RWPE1 (cell line): ENCODE data around the gene MASP1.
A peak's percentile ranks its signal among the peaks of the same experiment; 100 is the strongest.

Experiments
- CTCF ChIA-PET: fragments of 350-600 bp; sonication (Branson Sonifier 250); formaldehyde crosslinking; extraction: SDS; loops from one replicate; lab custom pipeline; 2021; lab: Yijun Ruan, JAX
- POLR2A ChIA-PET: fragments of 400-600 bp; formaldehyde crosslinking; extraction: SDS; loops from one replicate; lab custom pipeline; 2020; ENCODE audit warnings: antibody characterized with exemption; ENCODE audit not compliant: low non-redundant PET; lab: Yijun Ruan, JAX
- DNase-seq: peaks from one replicate; pipeline ENCODE4 v3.0.0; 2012; ENCODE audit warnings: low spot score
- H3K27ac ChIP-seq: fragments of 450-650 bp; 2 replicates; pipeline ENCODE4 v1.5.1; 2017
- TF ChIP-seq, protein P1 (sequence below): fragments of 450-650 bp; conservative IDR thresholded peaks from 2 replicates; pipeline ENCODE4 v1.5.1; 2017; ENCODE audit warnings: low read depth, mild to moderate bottlenecking

Gene MASP1

DNA sequence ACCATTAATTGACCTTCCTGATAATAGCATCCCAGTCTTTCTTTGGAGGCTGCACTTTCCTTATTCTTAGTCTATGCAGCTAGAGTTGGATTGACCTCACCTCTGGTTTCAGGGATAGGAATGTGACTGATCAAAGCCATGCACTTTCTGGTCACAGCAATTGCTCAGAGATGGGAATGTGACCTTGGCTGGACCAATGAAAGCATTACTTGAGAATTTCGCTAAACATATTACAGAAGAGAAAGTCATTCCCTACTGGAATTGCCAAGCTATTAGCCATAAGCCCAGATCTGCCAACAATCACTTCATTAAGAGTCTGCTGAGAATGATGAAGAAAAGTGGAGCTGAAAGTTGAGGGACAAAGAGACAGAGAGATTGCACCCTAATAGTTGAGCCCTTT, 61.5 kb downstream of the MASP1 start:
- CTCF ChIA-PET, result no interaction called here
- POLR2A ChIA-PET, result no interaction called here
- TF ChIP-seq, protein P1, sequence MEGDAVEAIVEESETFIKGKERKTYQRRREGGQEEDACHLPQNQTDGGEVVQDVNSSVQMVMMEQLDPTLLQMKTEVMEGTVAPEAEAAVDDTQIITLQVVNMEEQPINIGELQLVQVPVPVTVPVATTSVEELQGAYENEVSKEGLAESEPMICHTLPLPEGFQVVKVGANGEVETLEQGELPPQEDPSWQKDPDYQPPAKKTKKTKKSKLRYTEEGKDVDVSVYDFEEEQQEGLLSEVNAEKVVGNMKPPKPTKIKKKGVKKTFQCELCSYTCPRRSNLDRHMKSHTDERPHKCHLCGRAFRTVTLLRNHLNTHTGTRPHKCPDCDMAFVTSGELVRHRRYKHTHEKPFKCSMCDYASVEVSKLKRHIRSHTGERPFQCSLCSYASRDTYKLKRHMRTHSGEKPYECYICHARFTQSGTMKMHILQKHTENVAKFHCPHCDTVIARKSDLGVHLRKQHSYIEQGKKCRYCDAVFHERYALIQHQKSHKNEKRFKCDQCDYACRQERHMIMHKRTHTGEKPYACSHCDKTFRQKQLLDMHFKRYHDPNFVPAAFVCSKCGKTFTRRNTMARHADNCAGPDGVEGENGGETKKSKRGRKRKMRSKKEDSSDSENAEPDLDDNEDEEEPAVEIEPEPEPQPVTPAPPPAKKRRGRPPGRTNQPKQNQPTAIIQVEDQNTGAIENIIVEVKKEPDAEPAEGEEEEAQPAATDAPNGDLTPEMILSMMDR, result no peak
- H3K27ac ChIP-seq, result no peak overlapping the region
- no peak for DNase-seq

GRCh38 chr3:187228740-187229139, 62.8 kb downstream of the MASP1 start:
- ChIA-PET POLR2A (no interaction called here), CTCF (interaction anchor here (0.7 kb wide), 1 partner anchor 127 kb away, joined by 6 read pairs; no protein-coding TSS in a partner anchor)
- H3K27ac ChIP-seq, result no peak overlapping the region
- TF ChIP-seq, protein P1, result no peak
- no peak for DNase-seq

DNA sequence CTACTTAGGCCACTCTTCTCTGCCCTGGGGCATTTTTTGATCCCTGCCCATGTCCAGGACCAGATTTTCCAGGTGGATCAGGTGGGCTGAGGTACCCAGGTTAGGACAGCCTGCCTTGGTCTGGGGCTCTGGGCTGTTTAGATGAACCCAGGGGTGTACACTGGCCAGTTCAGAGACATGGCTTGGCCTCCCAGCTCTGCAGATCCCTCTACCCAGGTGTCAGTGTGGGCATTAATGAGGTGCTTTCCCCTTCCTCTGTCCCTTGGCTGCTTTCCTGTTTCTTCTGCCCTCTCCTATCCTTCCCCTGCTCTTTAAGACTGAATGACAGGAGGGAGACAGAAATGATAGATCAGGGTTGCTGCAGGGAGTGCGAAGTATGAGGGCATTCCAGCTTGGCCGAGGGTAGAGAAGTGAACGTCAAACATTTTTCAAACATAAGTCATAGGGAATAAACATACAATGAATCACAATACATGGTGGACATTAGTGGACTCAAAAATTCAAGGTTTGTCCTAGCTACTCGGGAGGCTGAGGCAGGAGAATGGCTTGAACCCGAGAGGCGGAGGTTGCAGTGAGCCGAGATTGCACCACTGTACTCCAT, 63.8 kb downstream of the MASP1 start:
- TF ChIP-seq, protein P1, result no peak
- POLR2A ChIA-PET, result no interaction called here
- CTCF ChIA-PET, result interaction anchor here (0.6 to 0.7 kb wide), 5 partner anchors 11 to 1962 kb away, joined by 3 to 6 read pairs (median 3); no protein-coding TSS in a partner anchor
- H3K27ac ChIP-seq, result no peak overlapping the region
- peak; percentile 60 for DNase-seq

DNA sequence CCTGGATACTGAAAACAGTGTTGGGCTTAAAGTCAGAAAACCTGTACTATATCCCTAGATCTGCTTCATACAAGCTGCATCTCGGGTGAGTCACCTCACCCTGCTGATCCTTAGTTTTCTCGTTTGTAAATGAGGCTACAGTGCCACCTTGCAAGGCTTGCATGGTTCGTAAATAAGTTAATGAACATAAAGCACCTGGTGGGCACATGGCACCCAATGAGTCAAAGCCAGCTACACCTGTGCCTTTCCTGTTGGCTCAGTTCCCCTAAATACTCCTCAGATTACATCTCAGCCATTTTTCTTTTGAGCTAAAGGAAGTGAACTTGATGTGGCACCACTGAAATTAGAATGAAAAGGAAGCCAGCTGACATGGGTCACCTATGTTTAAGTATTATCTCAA, 67.7 kb downstream of the MASP1 start:
- peak; percentile 53 for DNase-seq
- H3K27ac ChIP-seq, result no peak overlapping the region
- TF ChIP-seq, protein P1, result no peak
- ChIA-PET POLR2A (no interaction called here), CTCF (interaction anchor here (0.6 to 2.0 kb wide), 3 partner anchors 32 to 456 kb away, joined by 3 to 7 read pairs (median 6); no protein-coding TSS in a partner anchor)

GRCh38 chr3:187222801-187223200, 68.7 kb downstream of the MASP1 start:
- TF ChIP-seq, protein P1, result no peak
- H3K27ac ChIP-seq, result no peak overlapping the region
- CTCF ChIA-PET, result interaction anchor here (0.6 to 2.0 kb wide), 8 partner anchors 64 to 311 kb away, joined by 3 to 8 read pairs (median 4); partner anchors contain the start of gene RPL39L
- POLR2A ChIA-PET, result interaction anchor here (0.6 kb wide), 1 partner anchor 52 kb away, joined by 3 read pairs; no protein-coding TSS in a partner anchor
- DNase-seq, result no peak

GRCh38 chr3:187215460-187215859, 76.1 kb downstream of the MASP1 start:
- ChIA-PET CTCF (no interaction called here), POLR2A (no interaction called here)
- TF ChIP-seq, protein P1, result no peak
- no peak for DNase-seq
- no peak overlapping the region for H3K27ac ChIP-seq
